Keratinocyte (primary cell): Measurements from ENCODE around the gene TOR4A.

Source experiments
- CTCF ChIP-seq, 3 experiments: IDR thresholded peaks in 1 of 3; conservative IDR thresholded peaks in 1 of 3; optimal IDR thresholded peaks in 1 of 3; 2 replicates in 2 of 3; 3 replicates in 1 of 3; pipeline versions ENCODE3 to v1.5.1; 2011; ENCODE audit warnings: low read length in 3 of 3, mild to moderate bottlenecking in 3 of 3, moderate library complexity in 2 of 3, control low read depth in 1 of 3, inconsistent platforms in 1 of 3; ENCODE audit not compliant: insufficient read depth in 2 of 3; ENCODE audit errors: extremely low read depth in 1 of 3
- EZH2 ChIP-seq: IDR thresholded peaks from one replicate; pipeline ENCODE4 v1.6.1; 2012; ENCODE audit warnings: inconsistent platforms, mild to moderate bottlenecking, low read length, moderate library complexity

GRCh38 chr9:137295849-137296669, 18.5 kb downstream of the TOR4A start:
- TF ChIP-seq CTCF (optimal IDR thresholded peaks at IDR 0.05 in 1 of 3, IDR thresholded peaks at IDR 0.05 in 1 of 3, conservative IDR thresholded peaks at IDR 0.05 in 1 of 3; ENCODE audit: extremely low read depth in 1 of 3, insufficient read depth in 2 of 3, low read length in 3 of 3) (no peak), EZH2 (peak; percentile 23)
